AML-193 (cell line): ENCODE measurements around the gene CORO2B.

Source experiments
- DNase-seq, 2 experiments: peaks; one replicate each; lab custom pipeline; 2025; lab: John Stamatoyannopoulos, UW

CORO2B gene, protein sequence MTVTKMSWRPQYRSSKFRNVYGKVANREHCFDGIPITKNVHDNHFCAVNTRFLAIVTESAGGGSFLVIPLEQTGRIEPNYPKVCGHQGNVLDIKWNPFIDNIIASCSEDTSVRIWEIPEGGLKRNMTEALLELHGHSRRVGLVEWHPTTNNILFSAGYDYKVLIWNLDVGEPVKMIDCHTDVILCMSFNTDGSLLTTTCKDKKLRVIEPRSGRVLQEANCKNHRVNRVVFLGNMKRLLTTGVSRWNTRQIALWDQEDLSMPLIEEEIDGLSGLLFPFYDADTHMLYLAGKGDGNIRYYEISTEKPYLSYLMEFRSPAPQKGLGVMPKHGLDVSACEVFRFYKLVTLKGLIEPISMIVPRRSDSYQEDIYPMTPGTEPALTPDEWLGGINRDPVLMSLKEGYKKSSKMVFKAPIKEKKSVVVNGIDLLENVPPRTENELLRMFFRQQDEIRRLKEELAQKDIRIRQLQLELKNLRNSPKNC

DNA sequence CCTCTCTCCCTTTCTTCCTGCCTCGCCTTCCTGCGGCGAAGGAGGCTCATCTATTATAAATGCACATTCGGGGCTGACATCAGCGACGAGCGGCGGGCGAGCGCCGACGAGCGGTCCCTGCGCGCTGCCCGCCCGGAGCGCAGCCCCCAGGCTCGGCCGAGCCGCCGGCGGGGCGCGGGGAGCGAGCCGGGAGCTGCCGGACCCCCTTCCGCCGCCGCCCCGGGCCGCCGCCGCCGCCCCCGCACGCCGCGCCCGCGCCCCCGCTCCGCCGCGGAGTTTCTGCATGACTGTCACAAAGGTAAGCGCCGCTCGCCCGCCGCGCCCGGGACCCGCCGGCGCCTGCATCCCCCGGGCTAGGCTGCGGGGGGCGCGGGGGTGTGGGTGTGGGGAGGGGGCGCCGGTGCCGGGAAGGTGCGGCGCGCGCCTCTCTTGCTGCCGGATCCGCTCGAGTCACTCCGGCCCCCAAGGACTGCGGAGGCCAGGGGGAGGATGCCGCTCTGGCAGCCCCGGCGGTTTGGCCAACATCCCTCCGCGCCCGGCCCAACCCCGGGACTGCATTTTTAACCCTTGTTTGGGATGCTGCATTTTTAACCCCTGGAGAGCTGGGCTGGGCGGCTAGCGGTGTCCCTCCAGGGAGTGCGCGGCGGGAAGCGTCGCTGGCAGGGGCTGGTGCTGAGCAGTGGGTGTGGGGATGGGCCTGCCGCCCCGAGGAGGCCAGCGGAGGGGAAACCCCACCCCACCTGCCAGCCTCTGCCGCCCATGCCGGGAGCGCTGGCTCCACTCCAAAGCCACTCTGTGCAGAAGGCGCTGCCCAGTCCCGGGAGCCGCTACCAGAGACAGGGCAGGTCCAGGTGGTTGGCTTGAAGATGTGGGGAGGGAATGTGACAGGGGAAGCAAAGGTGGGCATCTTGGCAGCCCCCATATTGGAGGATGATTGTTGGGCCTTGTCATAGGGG lies at the start of gene CORO2B:
CORO2B (plus strand) TSS at position 14 of the 956 bp plus-strand sequence; CDS start at position 284, 270 bp downstream.
- DNase-seq, result no peak

DNA sequence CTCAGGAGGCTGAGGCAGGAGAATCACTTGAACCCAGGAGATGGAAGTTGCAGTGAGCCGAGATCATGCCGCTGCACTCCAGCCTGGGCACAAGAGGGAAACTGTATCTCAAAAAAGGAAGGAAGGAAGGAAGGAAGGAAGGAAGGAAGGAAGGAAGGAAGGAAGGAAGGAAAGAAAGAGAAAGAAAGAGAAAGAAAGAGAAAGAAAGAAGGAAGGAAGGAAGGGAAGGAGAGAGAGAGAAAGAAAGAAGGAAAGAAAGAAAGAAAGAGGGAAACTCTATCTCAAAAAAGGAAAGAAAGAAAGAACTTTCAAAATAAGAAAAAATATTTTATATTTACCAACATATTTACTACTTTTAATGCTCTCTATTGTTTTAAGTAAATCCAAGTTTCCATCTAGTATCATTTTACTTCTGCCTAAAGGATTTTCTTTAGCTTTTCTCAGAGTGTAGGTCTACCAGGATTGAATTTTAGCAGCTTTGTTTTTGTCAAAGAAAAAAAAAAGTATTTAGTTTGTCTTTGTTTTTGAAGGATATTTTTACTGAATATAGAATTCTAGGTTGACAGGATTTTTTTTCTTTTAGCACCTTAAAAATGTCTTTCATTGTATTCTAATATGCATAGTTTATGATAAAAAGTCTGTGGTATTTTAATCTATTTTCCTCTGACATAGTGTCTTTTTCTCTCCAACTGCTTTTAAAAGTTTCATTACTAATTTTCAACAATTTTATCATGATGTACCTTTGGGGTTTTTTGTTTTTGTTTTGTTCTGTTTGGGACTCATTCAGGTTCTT lies 47.2 kb upstream of the CORO2B start:
- no peak for DNase-seq

DNA sequence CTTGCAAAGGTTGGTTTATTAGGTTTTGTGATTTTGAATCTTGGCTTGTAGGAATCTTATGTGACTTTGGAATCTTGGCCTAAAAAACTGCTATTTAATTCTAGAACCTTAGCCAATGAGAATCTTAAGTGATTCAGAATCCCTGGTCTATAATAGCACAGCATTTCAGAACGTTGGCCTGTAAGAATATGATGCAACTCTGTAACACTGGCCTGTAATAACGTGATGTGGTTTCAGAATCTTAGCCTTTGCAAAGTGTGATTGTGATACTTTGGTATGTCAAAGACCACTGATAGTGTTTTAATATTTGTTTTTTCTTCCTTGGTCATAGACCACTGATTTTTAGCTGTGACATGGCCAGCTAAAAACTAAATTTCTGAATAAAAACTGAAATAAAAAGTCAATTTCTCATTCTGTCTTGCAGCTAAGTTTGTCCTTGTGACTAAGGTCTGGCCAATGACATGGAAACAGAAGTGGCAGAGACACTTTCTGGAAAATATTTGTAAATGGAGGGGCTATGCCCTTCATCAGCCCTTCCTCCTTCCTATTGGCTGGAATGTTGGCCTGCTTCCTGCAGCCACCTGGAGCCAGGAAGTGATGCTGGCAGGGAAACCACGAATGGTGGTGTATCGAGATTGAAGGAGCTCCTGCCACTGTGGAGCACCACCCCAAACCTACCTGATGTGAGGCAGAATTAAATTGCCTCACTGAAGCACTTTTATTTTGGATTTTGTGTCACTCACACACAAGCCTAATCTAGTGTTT lies 42.3 kb upstream of the CORO2B start:
- no peak for DNase-seq

DNA sequence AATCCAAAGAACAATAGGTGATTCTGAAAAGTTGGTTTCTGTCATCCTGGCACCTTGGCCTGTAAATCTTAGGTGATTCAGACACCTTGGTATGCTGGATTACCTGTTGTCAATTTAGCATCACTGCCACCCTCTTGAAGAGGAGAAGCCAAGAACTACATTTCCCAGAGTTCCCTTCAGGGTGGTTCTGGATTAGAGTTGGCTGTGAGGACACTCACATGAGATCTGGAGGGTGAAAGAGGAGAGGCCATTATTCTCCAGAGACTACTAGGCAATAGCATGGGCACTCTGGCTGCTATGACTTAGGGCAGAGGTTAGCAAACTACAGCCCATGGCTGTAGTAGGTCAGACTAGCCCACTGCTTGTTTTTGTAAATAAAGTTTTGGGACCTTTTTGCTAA lies 41.7 kb upstream of the CORO2B start:
- DNase-seq, result no peak

DNA sequence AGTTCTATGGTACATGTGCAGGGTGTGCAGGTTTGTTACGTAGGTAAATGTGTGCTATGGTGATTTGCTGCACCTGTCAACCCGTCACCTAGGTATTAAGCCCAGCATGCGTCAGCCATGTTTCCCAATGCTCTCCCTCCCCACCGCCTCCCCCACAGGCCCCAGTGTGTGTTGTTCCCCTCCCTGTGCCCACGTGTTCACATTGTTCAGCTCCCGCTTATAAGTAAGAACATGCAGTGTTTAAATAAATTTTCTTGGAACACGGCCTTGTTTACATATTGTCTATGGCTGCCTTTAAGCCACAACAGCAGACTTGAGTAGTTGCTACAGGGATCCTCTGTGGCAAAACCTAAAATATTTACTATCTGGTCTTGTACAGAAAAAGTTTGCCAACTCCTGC lies 41.3 kb upstream of the CORO2B start:
- no peak for DNase-seq

DNA sequence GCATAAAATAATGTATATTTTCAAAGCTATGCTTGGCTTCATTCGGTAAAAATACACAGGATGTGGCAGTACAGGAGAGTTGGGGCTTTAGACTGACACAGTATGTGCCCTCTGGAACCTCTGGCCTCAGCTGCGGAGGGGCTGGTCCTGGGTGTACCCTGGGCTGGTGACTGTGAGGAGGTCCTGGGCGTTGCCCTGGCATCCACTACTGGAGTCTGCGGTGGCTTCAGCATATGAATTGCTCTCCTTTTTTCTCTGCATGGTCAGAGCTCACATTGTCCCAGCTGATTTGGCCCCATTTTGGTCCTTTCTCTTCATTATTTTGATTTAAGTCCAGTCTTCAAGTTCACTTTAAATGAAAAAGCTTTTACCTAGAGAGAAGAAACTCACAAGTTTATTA lies 40.5 kb upstream of the CORO2B start:
- DNase-seq, result no peak

DNA sequence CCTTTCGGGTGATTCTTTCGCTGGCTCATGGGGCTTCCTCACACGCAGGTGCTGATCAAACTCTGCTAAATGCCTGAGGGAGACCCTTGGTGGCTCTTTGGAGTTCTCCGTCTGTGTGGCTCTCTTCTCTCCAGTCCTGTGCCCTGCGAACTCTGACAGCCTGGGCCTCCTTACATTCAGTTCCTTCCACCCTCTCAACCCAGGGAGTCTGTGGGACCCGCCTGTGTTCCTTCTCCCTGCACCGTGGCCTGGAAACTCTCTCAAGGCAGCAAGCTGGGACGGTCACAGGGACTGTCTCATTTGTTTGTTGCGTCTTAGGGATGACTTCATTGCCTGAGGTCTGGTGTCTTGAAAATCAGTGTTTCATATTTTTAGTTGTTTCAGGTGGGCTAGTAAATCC lies 37.0 kb upstream of the CORO2B start:
- no peak for DNase-seq

DNA sequence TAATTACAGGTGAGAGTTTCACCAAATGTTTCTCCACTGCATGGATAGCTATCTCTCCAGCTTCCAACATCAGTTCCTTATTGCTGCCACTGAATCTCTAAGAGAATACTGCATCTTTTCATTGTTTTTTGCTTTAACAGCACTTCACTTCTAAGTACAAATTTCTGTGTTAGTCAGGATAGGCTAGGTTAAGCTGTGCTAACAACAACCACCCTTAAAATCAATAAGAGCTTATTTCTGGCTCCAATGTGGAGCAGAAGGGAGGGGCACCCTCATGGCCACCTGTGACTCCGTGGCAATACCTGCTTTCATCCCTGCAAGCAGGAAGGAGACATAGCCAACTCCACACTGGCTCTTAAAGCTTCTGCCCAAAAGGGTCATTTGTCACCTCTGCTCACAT lies 36.4 kb upstream of the CORO2B start:
- DNase-seq, result no peak

DNA sequence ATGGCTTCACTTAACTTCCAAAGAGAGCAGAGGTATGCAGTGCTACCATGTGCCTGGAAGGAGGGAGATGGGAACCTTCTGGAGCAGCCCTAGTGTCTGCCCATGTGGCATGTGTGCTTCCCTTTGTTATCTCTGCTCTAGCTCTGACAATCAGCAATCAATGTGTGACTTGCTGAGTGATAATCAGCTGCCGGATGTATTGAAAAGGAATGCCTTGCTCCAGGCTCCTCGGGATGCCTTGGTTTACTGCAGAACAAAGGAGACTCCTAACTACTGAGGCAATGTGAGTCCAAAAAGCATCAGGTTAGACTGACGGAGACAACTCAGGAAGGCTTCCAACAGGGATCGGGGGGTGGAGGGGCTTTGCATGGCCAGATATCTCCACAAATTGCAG lies 36.0 kb upstream of the CORO2B start:
- no peak for DNase-seq

DNA sequence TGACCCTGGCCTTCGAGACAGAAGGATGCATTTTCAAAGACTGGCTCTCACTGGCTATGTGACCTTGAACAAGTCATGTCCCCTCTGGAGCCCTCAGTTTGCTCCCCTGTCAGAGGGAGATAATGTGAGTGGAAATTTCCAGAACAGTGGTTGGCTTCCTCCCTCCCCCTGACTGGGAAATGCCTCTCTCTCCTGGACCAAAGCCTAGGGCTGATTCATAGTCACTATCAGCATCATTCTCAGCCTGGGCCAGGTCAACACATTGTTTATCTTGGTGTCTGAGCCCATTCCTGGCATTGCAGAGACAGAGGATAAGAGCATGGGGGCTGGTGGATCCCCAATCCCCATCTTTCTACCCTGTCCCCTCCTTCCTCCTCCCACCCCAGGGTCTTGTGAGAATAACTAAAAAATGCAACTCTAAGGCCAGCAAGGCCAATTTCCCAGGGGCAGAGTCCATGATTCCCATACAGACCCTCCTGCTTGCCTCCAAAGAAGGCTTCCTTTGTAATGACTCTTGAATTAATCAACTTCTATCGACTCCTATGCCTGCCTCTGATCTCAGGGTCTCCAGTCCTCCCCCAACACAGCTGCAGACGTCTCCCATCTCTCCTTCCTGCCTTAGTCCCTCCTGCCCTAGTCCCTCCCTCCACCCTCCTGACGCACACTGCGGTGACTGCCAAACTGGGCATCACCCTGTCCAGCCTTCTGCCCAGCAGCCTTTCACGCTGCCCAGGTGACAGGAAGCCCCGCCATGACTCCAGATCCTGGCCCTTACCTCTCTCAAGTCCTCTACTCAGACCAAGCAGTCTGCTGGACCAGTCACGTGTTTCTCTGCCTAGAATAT lies 35.4 kb upstream of the CORO2B start:
- no peak for DNase-seq

DNA sequence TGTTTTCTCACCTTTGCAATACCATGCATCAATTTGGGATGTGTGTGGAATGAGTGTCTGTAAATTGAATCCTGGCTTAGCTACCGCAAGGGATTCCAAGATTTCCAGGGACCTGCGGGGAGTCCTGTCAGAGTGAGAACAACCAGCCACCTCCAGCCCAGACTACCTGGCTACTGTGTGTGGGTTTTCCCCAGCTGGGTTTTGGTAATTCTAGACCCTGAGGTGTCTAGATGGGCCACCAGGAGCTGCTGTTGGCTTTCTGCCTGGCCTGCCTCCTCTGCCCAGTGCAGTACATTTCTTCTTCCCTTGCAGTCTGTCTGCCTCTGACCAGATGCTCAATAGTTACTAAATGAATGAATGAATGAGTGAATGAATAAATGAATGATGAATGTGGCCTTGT lies 32.5 kb upstream of the CORO2B start:
- no peak for DNase-seq

DNA sequence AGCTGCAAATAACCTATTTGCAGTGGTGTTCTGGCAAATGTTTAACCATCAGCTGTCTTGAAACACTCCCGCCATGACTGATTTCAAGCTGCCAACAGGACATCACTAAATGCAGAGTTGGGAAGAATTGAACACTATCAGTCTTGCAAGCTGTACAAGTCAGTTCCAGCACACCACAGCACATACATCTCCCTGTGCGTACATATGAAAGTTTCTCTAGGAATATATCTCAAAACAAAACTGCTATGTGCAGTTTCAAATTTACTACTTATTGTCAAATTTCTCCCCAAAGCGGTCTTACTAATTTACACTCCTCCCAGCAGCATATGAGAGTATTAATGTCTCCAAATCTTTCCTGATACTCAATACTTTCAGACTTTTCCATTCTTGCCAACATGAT lies 30.4 kb upstream of the CORO2B start:
- DNase-seq, result no peak

DNA sequence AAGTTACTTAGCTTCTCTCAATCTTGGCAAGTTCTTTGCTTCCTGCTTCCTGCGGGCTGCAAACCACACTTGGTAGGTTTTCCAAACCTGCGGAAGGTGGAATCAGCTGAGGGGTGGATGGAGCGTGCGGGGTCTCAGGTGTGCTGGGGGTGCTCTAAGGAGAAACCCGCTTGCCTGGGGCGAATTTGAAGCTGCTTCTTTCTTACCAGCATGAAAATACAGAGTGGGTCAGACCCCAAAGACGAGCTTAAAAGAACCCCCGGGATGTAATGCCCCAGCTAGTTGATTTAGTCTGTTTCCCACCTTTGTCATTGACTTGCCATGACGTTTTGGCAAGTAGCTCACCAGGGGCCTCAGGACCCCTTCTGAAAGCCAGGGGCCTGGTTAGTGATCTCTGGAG lies 28.8 kb upstream of the CORO2B start:
- no peak for DNase-seq

DNA sequence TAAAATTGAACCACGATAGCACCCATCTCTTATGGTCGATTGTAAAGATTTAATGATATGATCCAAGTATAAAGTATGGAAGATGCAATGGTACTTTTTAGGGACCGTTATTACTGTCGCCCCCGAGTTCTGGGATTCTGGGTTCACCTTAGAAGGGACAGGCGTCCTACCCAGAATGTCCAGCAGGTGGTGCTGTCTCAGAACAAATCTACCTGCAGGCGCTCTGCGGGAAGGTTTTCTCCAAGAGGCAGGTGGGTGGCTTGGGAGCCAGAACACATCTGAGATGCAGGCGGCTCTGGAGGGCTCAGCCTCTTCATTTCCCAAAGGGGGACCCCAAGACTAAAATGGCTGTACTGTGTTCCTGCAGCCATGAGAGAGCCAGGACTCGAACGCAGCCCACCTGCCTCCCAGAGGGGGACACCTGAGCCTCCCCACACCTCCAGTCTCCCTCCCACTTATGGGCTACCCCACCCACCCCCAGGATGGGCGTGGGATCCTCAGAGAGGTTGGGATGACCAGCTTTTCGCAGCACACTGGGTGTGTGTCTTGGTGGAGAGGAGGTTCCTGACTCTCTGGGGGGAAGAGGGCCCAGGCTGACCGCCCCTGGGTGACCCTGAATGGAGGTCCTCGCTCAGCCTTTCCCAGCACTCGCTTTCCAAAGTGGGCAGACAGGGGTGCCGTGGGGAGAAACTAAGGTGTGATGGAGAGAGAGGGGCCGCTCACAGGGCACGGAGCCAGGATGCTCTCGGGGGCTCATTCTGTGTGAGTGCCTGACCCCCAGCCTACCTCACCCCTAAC lies 28.1 kb upstream of the CORO2B start:
- DNase-seq, result peak; percentile 10 to 25

DNA sequence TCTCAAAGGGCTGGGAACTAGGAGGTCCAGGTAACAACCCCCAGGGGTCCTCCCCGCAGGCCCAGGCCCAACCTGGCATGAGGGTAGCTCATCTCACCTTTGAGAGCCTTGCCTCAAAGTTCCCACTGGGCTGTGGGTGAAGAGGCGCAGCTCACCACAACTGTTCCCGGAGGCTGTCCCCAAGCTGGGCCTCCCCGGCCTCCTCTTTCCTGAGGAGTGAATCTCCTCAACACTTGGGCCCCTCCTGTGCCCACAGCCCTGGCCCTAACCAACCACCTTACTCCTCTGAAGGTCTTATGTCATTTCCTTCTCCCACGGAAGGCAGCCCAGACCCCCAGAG lies 27.5 kb upstream of the CORO2B start:
- DNase-seq, result no peak

DNA sequence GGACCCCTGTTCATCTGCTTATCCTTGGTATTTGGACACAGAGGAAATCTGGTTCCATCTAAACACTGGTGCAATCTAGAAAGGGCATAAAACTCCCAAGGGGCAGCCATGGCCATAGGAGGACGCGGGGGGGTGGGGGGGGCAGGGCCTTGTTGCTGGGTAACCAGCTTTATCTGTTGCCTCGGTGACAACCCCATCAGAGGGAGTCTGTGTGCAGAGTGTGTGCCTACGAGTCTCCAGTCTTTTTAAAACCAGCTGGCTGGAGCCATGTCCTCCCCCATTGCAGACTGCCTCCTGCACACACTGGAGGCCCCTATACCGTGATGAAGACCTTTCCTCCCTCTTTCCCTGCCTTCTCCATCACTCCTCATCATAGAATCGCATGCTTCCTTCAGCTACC lies 26.4 kb upstream of the CORO2B start:
- DNase-seq, result no peak

DNA sequence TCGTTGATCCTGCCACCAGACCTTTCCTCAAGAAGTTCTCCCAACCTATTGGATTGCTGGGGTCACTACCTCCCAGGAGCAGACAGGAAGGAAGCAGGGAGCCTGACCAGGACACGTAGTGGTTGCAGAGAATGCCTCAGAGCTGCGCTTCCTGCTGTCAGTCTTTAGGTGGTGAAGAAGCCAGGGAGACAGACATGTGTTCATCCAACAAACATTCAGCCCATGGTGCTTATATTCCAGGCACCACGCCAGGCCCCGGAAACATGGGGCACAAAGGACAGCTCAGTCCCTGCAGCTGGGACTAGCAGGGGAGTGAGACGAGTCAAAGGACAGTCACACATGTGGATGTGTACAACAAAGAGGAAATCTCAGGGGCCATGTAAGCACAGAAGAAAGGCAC lies 26.0 kb upstream of the CORO2B start:
- no peak for DNase-seq

DNA sequence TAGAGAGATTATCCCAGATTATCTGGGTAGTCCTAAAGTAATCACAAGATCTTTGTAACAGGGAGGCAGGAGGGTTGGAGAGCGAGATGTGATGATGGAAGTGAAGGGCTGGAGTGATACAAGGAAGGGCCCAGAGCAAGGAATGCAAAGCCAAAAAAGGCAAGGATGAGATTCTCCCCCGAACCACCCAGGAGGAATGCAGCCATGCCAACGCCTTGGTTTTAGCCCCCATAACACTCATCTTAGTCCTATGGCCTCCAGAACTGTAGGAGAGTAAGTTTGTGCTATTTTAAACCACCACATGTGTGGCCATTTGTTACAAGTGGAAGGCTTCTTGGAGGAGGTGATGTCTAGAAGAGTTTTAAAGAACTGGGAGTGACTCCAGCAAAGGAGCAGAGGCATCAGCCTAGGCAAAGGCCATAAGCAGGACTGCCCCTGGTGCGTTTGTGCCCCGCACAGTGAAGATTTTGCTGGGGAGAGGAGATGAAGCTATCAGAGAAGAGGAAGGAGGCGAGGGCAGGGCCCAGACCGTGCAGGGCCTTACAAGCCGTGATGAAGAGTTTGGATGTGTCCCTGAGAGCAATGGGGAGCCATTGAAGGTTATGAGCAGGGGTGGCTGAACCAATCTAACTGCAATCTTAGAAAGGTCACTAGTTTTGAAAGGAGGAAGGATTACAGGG lies 25.3 kb upstream of the CORO2B start:
- DNase-seq, result no peak
